ENCODE measurements around the gene PKD1L1. TPM values are rescaled to one million over a fixed set of nuclear protein-coding genes. Genes with fewer than 3 reads are reported as not detected.

PKD1L1 gene
- total and polyA plus RNA-seq, 4 donors: 0.52 to 1.2 TPM; not detected in 2

DNA sequence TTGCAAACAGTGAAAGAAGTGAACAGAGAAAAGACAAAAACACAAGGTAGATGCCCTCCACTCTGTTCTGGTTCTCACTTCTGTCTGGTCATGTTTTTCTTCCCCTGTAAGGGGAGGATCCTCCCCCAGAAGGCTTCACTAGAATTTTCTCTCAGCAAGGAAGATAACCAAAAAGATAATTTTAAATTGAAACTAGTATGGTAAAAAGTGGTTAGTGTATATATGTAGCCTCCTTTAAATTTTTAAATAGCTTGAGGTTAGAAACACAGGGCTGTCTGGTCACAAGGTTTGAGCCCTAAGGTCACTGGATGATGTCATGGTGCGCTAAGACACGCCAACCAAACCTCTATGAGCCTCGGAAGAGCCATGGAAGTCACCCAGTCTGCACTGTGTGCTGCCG lies 5.6 kb upstream of the PKD1L1 start:
- ATAC-seq (ENCODE audit: low FRiP score): no peak
- Histone ChIP-seq H3K27ac (ENCODE audit: low read depth in 1 of 2, low read length in 2 of 2) (no peak overlapping the region), H3K9me3 (ENCODE audit: control insufficient read depth, low read length) (no peaks in the 10 kb centered on the region), H3K4me1 (ENCODE audit: control insufficient read depth in 1 of 2, insufficient read depth in 2 of 2, low read length in 2 of 2) (peaks cover 0 to 3% of the 10 kb centered on the region in 2 donors), H3K4me3 (ENCODE audit: low read length in 2 of 2) (no peak overlapping the region), H3K36me3 (ENCODE audit: control insufficient read depth in 1 of 2, insufficient read depth in 2 of 2, low read length in 1 of 2) (no peaks in the 10 kb centered on the region), H3K27me3 (ENCODE audit: control insufficient read depth in 1 of 2, insufficient read depth in 2 of 2, low read length in 1 of 2) (no peaks in the 10 kb centered on the region)
- no peak for DNase-seq
- 65 to 76% methylated on average over 4 of the region's 4 CpGs for WGBS, 2 donors
- intact Hi-C loops (cut with DNase I): no loop called here

DNA sequence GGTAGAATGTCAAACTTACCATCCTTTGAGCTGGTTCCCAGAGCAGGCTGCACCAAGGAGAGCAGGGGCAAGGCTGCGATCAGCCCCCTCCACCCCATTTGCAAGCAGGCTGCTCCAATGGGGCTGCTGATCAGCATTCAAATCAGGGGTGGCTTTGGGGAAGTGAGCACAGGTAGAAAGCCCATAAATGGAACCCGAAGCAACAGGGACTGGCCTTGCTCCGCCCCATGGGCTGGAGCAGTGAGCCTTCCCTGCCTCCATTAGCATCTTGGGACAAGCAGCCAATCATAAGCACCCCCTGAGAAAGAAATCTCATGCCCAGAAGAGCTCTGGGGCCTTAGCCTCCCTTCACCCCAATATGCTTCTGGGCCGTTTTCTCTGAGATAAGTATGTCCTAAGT lies 4.0 kb upstream of the PKD1L1 start:
- Histone ChIP-seq H3K27ac (ENCODE audit: low read depth in 1 of 2, low read length in 2 of 2) (no peak overlapping the region), H3K4me3 (ENCODE audit: low read length in 2 of 2) (no peak overlapping the region), H3K9me3 (ENCODE audit: control insufficient read depth, low read length) (no peaks in the 10 kb centered on the region), H3K36me3 (ENCODE audit: control insufficient read depth in 1 of 2, insufficient read depth in 2 of 2, low read length in 1 of 2) (no peaks in the 10 kb centered on the region), H3K27me3 (ENCODE audit: control insufficient read depth in 1 of 2, insufficient read depth in 2 of 2, low read length in 1 of 2) (no peaks in the 10 kb centered on the region), H3K4me1 (ENCODE audit: control insufficient read depth in 1 of 2, insufficient read depth in 2 of 2, low read length in 2 of 2) (peaks cover 0 to 3% of the 10 kb centered on the region in 2 donors)
- intact Hi-C loops (cut with DNase I): no loop called here
- no peak for DNase-seq
- no peak for ATAC-seq (ENCODE audit: low FRiP score)
- 86 to 87% methylated on average over 4 of the region's 4 CpGs for WGBS, 2 donors

DNA sequence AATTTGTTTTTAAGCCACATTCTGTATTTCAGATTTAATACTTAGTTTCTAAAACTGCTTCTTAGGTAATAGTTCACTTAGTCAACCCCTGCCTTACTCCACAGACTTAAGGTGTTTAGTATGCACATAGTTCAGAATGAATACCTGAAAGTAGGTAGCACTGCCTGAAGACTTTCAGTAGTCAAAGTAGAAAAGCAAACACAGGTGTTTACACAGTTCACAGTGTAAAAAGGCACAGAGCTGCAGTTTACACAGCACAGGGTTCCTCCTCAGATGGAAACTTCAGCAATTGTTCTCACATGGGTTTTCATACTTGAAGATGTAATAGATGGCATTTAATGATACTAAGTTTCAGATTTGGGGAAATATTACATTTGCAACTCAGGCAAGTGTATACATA lies 3.1 kb upstream of the PKD1L1 start:
- Histone ChIP-seq H3K27me3 (ENCODE audit: control insufficient read depth in 1 of 2, insufficient read depth in 2 of 2, low read length in 1 of 2) (no peaks in the 10 kb centered on the region), H3K27ac (ENCODE audit: low read depth in 1 of 2, low read length in 2 of 2) (no peak overlapping the region), H3K9me3 (ENCODE audit: control insufficient read depth, low read length) (no peaks in the 10 kb centered on the region), H3K36me3 (ENCODE audit: control insufficient read depth in 1 of 2, insufficient read depth in 2 of 2, low read length in 1 of 2) (no peaks in the 10 kb centered on the region), H3K4me1 (ENCODE audit: control insufficient read depth in 1 of 2, insufficient read depth in 2 of 2, low read length in 2 of 2) (peaks cover 0 to 3% of the 10 kb centered on the region in 2 donors), H3K4me3 (ENCODE audit: low read length in 2 of 2) (no peak overlapping the region)
- ATAC-seq (ENCODE audit: low FRiP score): no peak
- intact Hi-C loops (cut with DNase I): no loop called here
- no peak for DNase-seq

DNA sequence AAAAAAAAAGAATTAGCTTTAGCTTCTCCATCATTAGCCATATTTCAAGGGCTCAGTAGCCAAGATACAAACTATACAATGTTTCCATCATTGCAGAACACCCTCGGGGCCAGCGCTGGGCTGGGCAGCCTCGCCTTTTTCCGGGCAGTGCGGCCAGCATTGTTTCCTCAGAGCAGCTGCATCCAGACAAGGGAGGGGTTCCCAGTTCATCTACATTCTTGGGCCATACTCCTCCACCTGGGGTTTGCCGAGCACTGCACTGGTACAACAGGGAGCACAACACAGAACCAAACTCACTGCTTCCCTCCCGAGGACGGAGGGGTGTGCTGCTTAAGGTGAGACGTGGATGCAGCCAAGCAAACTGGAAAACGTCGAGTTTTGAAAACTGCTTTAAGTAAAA lies 2.4 kb upstream of the PKD1L1 start:
- Histone ChIP-seq H3K4me1 (ENCODE audit: control insufficient read depth in 1 of 2, insufficient read depth in 2 of 2, low read length in 2 of 2) (peaks cover 0 to 3% of the 10 kb centered on the region in 2 donors), H3K27ac (ENCODE audit: low read depth in 1 of 2, low read length in 2 of 2) (no peak overlapping the region)
- no peak for ATAC-seq (ENCODE audit: low FRiP score)

DNA sequence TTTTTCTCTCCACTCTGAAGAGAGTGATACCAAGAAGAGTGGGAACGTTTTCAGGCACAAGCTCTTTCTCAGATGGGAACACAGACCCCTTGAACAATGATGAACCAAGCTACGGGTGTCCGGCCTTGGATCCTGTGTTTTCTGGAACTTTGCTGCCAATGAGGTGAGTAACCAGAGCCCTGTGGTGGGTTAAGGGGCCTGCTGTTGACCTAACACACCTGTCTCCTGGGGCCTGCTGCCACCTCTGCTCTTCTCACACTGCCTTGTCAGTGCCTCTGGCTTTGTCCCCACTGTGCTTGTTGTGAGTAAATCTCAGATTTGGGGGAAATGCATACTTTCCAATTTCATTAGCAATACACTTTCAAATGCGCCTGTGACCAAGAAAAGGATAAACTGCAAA lies 1.4 kb upstream of the PKD1L1 start:
- H3K4me3 ChIP-seq (ENCODE audit: low read length in 2 of 2): no peak overlapping the region
- H3K27ac ChIP-seq (ENCODE audit: low read depth in 1 of 2, low read length in 2 of 2): no peak overlapping the region
- DNase-seq (no peak), ATAC-seq (ENCODE audit: low FRiP score) (no peak)
- intact Hi-C loops (cut with DNase I): loop anchor here in 1 of 2 donors (5.0 kb wide), 1 partner anchor 43 kb away; no protein-coding TSS in a partner anchor
- WGBS, 2 donors: 90 to 92% methylated on average over 4 of the region's 4 CpGs
- H3K9me3 ChIP-seq (ENCODE audit: control insufficient read depth, low read length): no peaks in the 10 kb centered on the region
- H3K4me1 ChIP-seq (ENCODE audit: control insufficient read depth in 1 of 2, insufficient read depth in 2 of 2, low read length in 2 of 2): peaks cover 0 to 3% of the 10 kb centered on the region in 2 donors
- no peaks in the 10 kb centered on the region for H3K27me3 ChIP-seq (ENCODE audit: control insufficient read depth in 1 of 2, insufficient read depth in 2 of 2, low read length in 1 of 2)
- no peaks in the 10 kb centered on the region for H3K36me3 ChIP-seq (ENCODE audit: control insufficient read depth in 1 of 2, insufficient read depth in 2 of 2, low read length in 1 of 2)

More for the DNA sequence above, 2.4 kb upstream of the PKD1L1 start:
- no peaks in the 10 kb centered on the region for H3K36me3 ChIP-seq (ENCODE audit: control insufficient read depth in 1 of 2, insufficient read depth in 2 of 2, low read length in 1 of 2)
- intact Hi-C loops (cut with DNase I): no loop called here
- WGBS, 2 donors: 73 to 79% methylated on average over 11 of the region's 11 CpGs
- no peaks in the 10 kb centered on the region for H3K9me3 ChIP-seq (ENCODE audit: control insufficient read depth, low read length)
- DNase-seq: no peak
- H3K4me3 ChIP-seq (ENCODE audit: low read length in 2 of 2): no peak overlapping the region
- no peaks in the 10 kb centered on the region for H3K27me3 ChIP-seq (ENCODE audit: control insufficient read depth in 1 of 2, insufficient read depth in 2 of 2, low read length in 1 of 2)

DNA sequence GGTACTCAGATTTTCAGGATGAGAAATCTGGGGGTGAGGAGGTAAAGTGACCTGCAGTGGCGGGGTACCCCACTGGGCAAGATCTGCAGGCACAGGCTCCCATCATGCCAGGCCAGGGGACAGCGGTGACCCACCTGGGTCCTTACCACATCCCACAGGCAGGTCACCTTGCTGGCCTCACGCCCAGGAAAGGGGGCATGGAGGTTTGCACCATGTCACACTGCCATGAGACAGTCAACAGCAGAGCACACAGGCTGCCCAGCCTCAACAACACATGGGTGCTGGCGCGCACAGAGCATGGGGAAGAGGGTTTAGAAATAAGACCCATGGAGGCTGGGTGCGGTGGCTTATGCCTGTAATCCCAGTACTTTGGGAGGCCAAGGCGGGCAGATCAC lies 914 bp downstream of the PKD1L1 start:
- no peak overlapping the region for H3K4me3 ChIP-seq (ENCODE audit: low read length in 2 of 2)
- H3K27ac ChIP-seq (ENCODE audit: low read depth in 1 of 2, low read length in 2 of 2): no peak overlapping the region
- 97 to 99% methylated on average over 6 to 7 of the region's 7 CpGs for WGBS, 2 donors

DNA sequence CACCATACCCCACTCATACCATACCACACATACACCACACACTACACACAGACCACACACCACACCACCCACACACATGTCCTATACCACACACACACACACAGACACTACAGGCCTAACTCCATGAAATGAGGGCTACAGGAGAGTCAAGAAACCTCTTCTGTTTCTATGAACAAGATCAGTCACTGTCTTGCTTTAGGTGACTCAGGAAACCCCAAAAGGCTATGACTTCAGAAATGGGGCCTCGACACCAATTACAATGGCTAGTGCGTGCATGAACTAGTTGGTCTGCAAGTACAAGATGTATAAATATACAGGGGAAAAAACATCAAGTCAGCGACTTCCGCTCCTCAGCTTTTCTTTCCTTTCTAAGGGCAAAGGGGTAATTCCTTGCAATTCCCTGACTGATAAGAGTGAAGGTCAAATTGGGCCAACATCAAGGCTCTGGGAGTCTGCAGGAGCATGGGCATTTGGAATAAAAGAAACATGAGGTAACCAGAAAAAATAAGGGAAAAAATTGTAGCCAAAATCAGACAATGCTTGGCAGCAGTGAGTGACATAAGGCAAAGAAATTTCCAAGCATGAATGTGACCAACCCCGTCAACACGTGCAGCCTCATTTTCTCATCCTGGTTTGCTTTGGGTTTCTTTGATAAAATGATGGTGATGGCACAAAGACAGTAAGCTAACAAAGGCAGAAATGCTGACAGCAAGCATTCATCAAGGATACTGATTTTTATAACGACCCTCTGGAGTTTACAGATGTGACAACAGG lies 1.5 kb downstream of the PKD1L1 start:
- H3K27me3 ChIP-seq (ENCODE audit: control insufficient read depth in 1 of 2, insufficient read depth in 2 of 2, low read length in 1 of 2): no peaks in the 10 kb centered on the region
- WGBS, 2 donors: 44 to 58% methylated on average over 7 of the region's 7 CpGs
- no peak overlapping the region for H3K27ac ChIP-seq (ENCODE audit: low read depth in 1 of 2, low read length in 2 of 2)
- no peaks in the 10 kb centered on the region for H3K9me3 ChIP-seq (ENCODE audit: control insufficient read depth, low read length)
- no peaks in the 10 kb centered on the region for H3K36me3 ChIP-seq (ENCODE audit: control insufficient read depth in 1 of 2, insufficient read depth in 2 of 2, low read length in 1 of 2)
- no peak overlapping the region for H3K4me3 ChIP-seq (ENCODE audit: low read length in 2 of 2)
- intact Hi-C loops (cut with DNase I): loop anchor here in 1 of 2 donors (5.0 kb wide), 1 partner anchor 46 kb away; no protein-coding TSS in a partner anchor
- DNase-seq (no peak), ATAC-seq (ENCODE audit: low FRiP score) (no peak)
- H3K4me1 ChIP-seq (ENCODE audit: control insufficient read depth in 1 of 2, insufficient read depth in 2 of 2, low read length in 2 of 2): no peaks in the 10 kb centered on the region

More for the DNA sequence above, 914 bp downstream of the PKD1L1 start:
- H3K4me1 ChIP-seq (ENCODE audit: control insufficient read depth in 1 of 2, insufficient read depth in 2 of 2, low read length in 2 of 2): no peaks in the 10 kb centered on the region
- no peak for DNase-seq
- no peaks in the 10 kb centered on the region for H3K9me3 ChIP-seq (ENCODE audit: control insufficient read depth, low read length)
- intact Hi-C loops (cut with DNase I): loop anchor here in 1 of 2 donors (5.0 kb wide), 1 partner anchor 45 kb away; no protein-coding TSS in a partner anchor
- no peaks in the 10 kb centered on the region for H3K36me3 ChIP-seq (ENCODE audit: control insufficient read depth in 1 of 2, insufficient read depth in 2 of 2, low read length in 1 of 2)
- no peaks in the 10 kb centered on the region for H3K27me3 ChIP-seq (ENCODE audit: control insufficient read depth in 1 of 2, insufficient read depth in 2 of 2, low read length in 1 of 2)
- no peak for ATAC-seq (ENCODE audit: low FRiP score)

DNA sequence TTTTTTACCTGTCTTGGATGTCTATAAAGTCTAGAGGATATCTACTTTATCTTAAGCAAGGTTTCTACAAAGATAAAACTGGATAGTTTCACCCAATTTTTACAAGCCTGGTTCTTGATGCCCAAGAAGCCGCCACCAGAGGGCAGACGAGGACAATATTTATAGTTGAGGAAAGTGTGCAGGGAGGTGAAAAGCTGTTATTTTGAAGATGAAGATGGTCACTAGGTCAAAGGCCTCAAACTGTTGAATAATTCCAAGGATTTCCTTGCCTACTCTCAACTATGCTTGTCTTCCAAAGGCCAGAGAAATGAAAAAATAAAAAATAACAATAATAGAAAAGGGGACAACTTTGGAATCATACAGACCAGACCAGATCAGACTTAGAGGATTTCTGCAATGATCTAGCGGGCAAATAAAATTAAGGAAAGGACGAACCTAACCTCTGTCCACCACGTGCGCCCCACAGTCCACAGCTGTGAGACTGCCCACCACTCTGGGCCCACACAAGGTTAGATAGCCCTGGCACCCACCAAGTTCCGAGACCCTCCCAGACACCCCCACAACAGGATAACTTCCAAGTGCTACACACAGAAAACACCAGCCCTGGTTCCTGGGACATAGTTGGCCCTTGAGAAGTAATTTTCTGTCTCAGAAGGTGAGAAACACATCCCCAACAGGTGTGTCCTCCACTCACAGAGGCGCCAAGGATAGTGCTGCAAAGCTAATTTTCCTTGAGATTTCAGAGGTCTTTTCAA lies 2.8 kb downstream of the PKD1L1 start:
- 47 to 48% methylated on average over 8 of the region's 8 CpGs for WGBS, 2 donors
- ATAC-seq (ENCODE audit: low FRiP score) (no peak), DNase-seq (peak; percentile 87 to 94)
- H3K27me3 ChIP-seq (ENCODE audit: control insufficient read depth in 1 of 2, insufficient read depth in 2 of 2, low read length in 1 of 2): no peaks in the 10 kb centered on the region
- H3K4me3 ChIP-seq (ENCODE audit: low read length in 2 of 2): no peak overlapping the region
- no peaks in the 10 kb centered on the region for H3K36me3 ChIP-seq (ENCODE audit: control insufficient read depth in 1 of 2, insufficient read depth in 2 of 2, low read length in 1 of 2)
- no peaks in the 10 kb centered on the region for H3K9me3 ChIP-seq (ENCODE audit: control insufficient read depth, low read length)
- H3K27ac ChIP-seq (ENCODE audit: low read depth in 1 of 2, low read length in 2 of 2): no peak overlapping the region
- intact Hi-C loops (cut with DNase I): loop anchor here (2.0 to 5.0 kb wide), 3 partner anchors 47 to 165 kb away; no protein-coding TSS in a partner anchor
- H3K4me1 ChIP-seq (ENCODE audit: control insufficient read depth in 1 of 2, insufficient read depth in 2 of 2, low read length in 2 of 2): no peaks in the 10 kb centered on the region
